HG03342 (cell line): ENCODE results near the gene NACC2.

Source experiments
- ATAC-seq: cut with Tn5 transposase; IDR thresholded peaks from one replicate; pipeline ENCODE4 v1.9.1; 2021; ENCODE audit warnings: mild to moderate bottlenecking, moderate library complexity; ENCODE audit not compliant: unreplicated experiment

The NACC2 gene

DNA sequence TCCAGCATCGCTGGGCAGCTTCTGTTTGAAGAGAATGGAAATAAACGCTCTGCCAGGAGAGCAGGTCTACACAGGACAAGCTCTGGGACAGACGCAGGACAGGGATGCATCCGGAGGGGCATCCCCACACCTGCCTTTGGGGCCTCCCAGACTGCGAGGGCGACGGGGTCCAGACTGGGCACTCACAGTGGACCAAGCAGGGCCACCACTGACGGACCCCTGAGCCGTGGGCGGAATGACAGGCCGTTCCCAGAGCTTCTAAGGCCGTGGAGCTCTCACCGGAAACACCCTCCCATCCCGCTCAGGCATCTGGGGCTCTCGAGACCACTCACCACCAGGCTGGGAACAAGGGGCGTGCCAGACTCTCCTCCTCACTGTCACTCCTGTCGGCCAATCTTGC is 34.1 kb upstream of the NACC2 start:
- ATAC-seq = no peak

DNA sequence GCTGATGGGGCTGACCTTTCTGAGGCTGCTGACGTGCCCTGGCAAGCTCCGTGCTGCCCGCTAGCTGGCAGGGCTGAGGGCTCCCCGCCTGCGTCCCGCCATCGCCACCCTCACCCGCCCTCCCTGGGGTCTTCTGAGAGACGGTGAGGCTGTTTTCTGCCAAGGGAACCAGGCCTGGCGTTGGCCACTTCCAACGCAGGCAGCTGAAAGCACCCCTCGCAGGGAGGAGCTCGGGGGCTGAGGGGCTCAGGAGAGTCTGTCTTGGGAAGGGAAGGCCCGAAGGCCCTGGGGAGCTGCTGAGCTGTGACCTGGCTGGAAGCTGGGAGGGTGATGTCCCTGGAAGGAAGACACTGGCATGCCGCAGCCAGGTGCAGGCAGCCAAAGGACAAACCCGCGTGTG is 33.3 kb upstream of the NACC2 start:
- ATAC-seq = no peak

DNA sequence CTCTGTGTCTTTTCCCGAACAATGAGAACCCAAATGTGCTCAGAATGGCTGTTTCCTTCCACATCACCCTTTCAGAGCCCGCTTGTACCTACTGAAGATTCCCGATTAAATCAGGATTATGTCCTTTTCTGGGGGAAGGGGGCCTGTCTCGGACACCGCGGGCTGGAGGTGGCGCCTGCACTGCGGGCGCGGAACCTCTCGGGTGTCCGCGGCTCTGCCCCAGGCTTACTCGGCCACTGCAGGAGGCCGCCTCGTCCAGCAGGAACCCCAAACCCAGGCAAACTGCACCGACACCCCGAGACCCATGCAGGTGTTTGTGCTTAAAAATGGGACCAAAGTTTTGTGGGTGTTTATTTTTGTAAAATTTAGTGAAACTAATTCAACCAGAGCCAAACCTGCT is 32.2 kb upstream of the NACC2 start:
- ATAC-seq = no peak

DNA sequence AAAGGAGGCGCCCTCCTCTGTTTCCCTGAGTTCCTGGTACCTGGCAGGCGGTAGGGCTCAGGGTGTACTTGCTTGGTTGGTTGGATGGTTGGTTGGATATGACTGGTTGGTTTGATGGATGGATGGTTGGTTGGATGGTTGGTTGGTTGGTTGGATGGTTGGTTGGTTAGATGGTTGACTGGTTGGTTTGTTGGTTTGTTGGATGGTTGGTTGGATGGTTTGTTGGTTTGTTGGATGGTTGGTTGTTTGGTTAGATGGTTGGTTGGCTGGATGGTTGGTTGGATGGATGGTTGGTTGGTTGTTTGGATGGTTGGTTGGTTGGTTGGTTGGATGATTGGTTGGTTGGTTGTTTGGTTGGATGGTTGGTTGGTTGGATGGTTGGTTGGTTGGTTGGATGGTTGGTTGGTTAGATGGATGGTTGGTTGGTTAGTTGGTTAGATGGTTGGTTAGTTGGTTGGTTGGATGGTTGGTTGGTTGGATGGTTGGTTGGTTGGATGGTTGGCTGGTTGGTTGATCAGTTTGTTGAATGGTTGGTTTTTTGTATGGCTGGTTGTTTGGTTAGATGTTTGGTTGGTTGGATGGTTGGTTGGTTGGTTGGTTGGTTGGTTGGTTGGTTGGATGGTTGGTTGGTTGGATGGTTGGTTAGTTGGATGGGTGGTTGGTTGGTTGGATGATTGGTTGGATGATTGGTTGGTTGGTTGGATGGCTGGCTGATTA is 30.0 kb upstream of the NACC2 start:
- no peak for ATAC-seq

DNA sequence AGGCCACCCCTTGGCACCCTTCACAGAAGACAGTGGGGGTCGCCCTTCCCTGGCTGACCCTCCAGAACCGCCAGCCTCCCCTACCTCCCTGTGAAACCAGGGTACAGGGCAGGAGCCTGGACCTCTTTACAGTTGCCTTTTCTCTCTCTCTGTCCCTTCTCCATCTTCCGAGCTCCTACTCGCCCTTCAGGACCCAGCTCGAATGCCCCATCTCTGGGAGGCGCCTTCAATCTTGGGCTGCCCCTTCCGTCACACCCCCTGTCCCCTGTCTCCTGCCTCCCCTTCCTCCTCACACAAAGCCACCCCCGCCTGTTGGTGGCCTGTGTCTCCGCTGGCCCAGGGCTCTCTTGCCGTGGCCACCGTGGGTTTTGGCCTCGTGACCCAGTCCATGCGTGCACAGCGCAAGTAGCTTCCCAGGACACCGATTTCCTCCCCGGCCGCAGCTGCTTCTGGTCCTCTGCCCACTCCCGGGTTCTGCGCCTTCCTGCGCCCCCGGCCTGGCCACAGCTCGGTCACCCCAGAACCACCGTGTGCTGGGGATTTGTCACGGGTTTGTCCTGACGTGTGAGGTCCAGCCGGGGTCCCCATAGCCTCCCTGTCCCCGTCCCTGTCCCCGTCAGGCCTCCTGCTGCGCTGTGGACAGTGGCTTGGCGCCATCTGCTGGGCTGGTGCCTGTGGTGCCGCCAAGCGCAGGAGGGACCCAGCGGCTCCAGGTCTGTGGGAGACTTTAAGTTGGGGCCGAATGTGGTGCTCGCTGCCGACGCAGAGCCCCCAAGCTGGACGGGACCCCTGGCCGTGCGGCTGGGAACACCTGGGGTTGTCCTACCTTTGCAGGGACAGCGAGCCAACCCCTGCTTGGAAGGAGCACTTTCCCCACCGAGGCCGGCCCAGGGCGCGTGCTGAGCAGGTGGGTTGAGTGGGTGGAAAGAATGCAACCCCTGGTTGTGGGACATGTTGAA is 27.6 kb upstream of the NACC2 start:
- no peak for ATAC-seq

DNA sequence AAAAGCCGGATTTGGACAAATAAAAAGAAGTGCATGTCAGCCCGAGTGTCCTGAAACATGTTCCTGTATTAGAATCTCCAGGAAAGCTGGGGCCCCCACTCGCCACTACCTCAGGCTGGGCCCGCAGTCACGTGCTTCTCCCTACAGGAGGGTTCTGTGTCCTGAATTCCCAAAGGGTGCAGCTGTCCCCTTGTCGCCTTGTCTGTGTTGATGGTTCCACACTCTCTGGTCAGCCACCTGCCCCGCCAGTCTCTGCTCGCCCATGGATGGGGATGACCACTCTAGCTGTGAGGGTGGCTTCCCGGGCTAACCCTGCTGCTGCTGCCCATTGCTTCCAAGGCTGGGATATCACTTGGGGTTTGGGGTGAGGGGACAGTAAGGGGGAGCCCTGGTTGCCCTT is 26.7 kb upstream of the NACC2 start:
- no peak for ATAC-seq

GRCh38 chr9:136120438-136120844 is 25.4 kb upstream of the NACC2 start:
- no peak for ATAC-seq

DNA sequence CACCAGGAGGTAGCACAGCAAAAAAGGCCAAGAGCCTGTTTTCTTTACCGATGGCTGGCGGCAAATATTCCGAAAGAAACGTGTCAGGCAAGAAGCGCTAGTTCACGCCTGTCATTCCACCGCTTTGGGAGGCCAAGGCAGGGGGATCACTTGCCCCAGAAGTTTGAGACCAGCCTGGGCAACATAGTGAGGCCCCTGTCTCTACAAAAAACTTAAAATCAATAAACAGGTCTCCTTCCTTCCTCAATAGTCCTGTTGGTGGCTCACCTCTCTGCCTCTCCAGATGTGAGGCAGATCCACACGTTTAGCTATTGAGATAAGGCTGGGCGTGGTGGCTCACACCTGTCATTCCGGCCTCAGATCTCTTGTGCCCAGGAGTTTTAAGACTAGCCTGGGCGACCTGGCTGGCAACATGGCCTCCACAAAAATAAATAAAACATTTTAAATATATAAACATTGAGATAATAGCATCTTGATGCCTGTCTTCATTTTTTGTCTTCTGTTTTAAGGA is 24.8 kb upstream of the NACC2 start:
- ATAC-seq = no peak

DNA sequence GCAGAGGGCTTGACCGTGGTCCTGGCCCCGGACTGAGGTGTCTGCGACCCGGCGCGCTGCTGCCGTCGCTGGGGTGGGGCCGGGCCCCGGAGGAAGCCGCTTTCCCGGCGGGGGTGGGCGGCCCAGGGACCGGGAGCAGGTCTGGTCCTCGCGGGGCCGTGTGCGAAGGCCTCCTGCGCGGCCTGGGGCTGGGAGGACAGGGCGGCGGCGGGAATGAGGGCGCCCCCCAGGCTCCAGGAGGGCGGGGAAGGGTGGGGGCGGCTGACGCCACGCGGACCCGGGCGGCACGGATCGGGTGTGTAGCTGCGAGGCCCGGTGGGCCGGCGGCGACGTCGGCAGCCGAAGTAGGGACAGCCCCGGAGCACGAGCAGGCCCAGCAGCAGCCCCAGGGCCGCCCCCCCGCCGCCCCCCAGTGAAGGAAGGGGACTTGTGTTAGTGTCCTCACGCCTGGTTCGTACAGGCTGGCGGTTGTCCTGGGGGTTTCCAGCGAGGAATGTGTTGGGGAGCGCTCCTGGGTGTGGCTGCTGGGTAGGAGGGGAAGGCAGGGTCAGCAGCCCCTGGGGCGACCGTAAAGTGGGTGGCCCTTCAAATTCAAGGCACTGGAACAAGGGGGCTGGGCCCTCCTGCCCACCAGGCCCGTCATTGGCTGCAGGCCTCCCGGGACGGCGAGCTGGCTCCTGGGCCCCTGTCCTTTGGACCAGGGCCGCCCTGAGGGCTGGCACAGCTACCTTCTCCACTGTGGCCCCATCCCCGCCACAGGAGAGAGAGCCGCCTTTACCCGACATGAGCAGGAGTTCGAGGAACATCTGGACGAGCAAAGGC is 24.2 kb upstream of the NACC2 start:
- ATAC-seq = peak; percentile 19

DNA sequence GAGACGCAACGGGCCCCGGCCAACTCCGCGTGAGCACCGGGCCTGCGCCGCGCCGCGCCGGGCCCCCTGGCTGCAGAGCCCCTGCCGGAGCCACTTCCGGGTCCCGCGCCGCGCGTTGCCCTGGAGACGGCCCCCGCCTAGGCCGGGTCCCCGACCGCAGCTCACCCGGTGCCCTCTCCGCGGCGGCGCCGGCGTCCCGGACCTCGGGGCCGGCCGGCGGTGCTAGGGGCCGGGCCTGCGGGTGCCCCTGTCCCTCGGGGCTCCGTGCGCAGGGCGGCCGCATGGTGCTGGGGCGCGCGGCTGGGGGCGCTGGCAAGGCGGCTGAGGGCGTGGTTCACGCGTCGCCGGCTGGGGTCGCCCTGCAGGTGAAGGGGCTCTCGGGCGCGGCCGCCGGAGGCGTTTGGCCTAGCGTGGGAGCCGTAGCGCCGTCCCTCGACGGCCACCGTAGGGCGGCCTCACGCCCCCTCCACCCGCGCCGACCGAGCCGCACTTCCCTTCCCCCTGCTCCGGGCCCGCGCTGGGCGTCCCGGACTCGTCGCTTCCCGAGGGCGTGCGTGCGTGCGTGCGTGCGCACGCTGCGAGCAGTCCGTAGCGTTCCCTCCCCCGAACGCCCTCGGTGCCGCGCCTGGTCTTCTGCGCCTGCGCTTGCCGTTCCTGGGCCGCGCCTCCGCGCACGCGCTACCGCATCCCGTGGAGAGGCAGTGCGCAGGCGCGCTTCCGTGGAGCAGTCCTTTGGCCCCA is 23.4 kb upstream of the NACC2 start, which contains the start of gene TMEM250:
Gene TMEM250, minus strand, starts transcription at position 556 of the 741 bp plus-strand sequence. CDS start 1,975 bp downstream, outside the sequence.
- ATAC-seq = peak; percentile 74

DNA sequence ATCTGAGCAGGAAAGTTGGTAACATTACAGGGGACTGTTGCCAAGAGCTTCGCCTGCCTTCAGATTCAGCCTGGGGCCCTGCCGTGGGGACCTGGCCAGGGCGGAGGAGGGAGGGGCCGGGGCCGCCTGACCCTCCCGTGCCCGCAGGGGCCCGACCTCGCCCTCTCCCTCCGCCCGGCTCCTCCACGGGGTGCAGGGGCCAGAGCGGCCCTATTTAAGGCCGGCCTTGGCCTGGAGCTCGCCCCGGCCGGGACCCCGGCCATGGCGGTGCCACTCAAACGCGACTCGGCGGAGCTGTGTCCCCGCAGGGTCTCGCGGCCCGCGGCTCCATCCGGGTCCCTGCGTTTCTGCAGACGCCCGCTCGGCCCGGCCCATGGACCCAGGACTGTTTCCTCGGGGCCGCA is 22.8 kb upstream of the NACC2 start:
- no peak for ATAC-seq

- no peak for ATAC-seq
These were observed 22.3 kb upstream of the NACC2 start for GRCh38 chr9:136117291-136117915.

DNA sequence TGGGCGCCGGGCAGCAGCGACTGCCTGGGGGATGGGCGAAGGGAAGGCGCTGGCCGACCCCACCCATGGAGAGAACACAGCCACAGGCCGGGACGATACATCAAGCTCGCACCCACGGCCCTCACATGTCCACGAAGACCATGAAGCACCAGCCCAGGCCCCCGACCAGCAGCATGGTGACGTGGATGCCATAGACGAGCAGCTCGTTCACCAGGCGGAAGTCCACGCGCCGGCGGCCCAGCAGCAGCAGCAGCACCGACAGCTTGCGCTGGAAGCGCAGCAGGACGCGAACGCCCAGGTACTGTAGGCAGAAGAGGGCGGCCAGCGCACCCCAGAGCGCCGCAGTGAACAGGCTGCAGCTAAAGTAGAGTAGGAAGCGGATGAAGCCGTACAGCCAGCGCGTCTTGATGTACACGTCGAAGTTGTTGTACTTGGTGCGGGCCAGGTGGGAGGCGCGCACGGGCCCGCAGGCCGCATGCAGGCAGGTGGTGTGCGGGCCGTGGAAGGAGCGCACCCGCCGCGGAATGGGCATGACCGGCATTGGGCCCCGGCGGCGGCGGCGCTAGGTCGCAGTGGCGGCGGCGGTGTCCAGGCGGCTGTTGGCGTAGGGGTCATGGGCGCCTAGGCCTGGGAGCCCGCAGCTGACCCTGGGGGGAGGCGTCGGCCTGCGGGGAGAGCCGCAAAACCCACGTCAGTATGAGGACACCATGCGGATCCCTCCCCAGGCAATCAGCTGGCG is 21.4 kb upstream of the NACC2 start:
- no peak for ATAC-seq

DNA sequence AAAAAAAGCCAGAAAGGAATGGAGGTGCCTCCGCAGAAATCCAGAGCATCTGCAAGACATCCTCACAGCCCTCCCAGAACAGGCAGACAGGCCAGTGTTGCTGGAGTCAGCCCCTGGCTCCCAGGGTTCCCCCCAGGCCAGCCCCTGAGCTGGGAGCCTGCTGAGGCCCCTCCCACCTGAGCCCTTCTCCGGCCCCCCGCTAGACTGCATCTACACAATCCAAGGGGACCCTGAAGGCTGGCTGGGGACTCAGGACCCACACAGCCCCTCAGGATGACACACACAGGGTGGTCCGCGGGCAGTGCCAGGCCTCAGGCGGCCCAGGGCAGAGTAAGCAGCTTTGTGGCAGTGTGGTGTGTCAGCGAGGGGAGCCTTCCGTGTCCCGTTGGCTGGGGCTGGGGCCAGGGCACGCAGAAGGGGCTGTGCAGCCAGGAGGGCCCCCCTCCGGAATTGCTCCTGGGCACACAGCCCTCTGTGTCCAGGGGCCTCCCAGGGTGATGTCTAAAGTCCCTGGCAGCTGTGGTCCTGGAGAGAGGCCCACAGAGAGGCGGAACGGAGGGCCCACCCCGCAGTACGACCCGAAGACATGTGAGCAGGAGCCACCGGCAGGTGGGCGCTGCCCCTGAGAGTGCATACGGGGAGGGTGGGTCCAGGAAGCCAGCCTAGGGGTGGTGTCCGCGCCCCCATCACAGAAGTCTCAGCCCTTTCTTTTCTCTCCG is 20.7 kb upstream of the NACC2 start:
- no peak for ATAC-seq

- ATAC-seq = no peak
These were observed 20.1 kb upstream of the NACC2 start for GRCh38 chr9:136115206-136115605.

DNA sequence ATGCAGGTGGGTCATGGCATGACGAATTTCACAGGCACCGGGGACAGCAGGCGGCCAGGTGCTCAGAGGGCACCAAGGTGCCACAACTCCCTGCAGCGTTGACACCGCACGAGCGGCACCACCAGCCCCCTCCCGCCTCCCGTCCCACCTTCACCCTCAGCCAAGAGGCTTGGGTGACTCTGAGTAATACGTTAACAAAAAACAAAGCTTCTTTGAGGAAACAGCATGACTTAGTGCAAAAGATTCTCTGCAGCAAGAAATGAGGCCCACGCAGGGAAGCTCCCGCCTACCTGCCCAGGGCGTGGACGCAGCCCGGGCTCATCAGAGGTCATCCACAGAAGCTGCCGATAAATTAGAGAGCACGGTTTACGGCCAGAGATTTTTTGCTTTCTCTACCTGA is 19.5 kb upstream of the NACC2 start:
- ATAC-seq = no peak

DNA sequence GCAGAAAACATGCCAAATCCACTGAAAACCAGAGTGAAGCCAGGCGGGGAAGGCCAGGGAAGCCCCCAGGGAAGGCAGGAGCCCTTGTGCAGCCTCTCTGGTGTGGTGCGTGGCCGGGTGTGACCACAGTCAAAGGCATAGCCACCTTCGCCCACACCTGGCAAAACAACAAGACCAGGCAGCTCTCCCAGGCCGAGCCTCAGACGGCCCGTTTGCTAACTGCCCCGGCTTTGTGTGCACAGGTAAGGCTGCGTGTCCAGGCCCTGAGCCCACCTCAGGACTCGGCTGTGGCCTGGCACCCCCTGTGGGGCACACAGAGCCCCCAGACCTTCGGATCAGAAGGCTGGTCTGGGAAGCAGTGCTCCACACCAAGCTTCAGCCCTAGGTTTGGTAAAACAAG is 17.5 kb upstream of the NACC2 start:
- no peak for ATAC-seq

DNA sequence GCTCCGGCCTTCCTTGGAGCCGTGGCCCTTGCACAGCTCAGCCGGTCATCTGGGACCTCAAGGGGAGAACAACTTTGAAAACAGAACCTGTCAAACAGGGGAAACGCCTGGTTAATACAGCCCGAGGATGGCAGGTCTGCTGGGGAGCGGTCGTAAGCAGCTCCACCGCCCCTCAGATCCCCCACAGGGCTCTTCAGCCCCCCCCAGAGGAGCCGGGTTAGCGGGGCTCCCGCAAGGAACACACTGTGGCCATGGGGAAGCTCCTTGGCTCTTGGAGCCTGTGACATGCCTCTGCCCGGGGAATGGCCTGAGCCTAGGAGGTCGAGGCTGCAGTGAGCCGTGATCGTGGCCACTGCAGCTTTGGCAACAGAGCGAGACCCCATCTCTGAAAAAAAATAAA is 16.8 kb upstream of the NACC2 start:
- no peak for ATAC-seq
